ENCODE data around the gene KIF5C.

DNA sequence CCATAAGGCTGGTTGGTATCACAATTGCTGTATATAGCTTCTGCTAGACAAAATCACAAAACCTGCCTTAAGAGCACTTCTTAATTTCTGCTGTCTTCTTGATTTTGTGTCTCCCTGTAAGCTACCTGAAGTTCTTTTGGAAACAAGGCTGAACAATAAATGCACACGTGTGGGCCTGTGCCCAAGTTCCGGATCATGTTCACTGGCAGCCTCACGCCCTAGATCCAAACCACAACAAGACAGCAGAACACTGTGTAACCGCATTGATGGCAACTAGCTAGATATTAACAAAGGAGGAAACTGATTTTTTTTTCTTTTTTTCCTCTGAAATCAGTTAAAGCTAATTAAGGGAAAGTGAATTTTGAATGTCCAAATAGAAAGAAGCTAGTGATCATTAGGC is 82.0 kb downstream of the KIF5C start:
- no peak for TF ChIP-seq RAD21 (CRISPR knock-in tag; IDR thresholded peaks at IDR 0.05)
- no peak for TF ChIP-seq KLF6 (CRISPR knock-in tag; IDR thresholded peaks at IDR 0.05)
- TF ChIP-seq, protein P1, sequence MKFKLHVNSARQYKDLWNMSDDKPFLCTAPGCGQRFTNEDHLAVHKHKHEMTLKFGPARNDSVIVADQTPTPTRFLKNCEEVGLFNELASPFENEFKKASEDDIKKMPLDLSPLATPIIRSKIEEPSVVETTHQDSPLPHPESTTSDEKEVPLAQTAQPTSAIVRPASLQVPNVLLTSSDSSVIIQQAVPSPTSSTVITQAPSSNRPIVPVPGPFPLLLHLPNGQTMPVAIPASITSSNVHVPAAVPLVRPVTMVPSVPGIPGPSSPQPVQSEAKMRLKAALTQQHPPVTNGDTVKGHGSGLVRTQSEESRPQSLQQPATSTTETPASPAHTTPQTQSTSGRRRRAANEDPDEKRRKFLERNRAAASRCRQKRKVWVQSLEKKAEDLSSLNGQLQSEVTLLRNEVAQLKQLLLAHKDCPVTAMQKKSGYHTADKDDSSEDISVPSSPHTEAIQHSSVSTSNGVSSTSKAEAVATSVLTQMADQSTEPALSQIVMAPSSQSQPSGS (CRISPR knock-in tag; IDR thresholded peaks at IDR 0.05): no peak
- TF ChIP-seq, protein P2, sequence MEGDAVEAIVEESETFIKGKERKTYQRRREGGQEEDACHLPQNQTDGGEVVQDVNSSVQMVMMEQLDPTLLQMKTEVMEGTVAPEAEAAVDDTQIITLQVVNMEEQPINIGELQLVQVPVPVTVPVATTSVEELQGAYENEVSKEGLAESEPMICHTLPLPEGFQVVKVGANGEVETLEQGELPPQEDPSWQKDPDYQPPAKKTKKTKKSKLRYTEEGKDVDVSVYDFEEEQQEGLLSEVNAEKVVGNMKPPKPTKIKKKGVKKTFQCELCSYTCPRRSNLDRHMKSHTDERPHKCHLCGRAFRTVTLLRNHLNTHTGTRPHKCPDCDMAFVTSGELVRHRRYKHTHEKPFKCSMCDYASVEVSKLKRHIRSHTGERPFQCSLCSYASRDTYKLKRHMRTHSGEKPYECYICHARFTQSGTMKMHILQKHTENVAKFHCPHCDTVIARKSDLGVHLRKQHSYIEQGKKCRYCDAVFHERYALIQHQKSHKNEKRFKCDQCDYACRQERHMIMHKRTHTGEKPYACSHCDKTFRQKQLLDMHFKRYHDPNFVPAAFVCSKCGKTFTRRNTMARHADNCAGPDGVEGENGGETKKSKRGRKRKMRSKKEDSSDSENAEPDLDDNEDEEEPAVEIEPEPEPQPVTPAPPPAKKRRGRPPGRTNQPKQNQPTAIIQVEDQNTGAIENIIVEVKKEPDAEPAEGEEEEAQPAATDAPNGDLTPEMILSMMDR (CRISPR knock-in tag; IDR thresholded peaks at IDR 0.05): no peak
- TF ChIP-seq ZSCAN9 (CRISPR knock-in tag; IDR thresholded peaks at IDR 0.05; ENCODE audit: borderline replicate concordance): no peak
- TF ChIP-seq CEBPB (IDR thresholded peaks at IDR 0.05; ENCODE audit: borderline replicate concordance, low read depth, low read length): no peak
- no peak for TF ChIP-seq POLR2A (IDR thresholded peaks at IDR 0.05; ENCODE audit: insufficient read depth in 1 of 2, low read depth in 2 of 2, low read length in 2 of 2)
